IMR-90 (cell line): ENCODE measurements around the gene SYPL2.

ENCODE experiments used
- CTCF ChIP-seq: conservative IDR thresholded peaks from 2 replicates; pipeline ENCODE4 v1.5.1; 2012; ENCODE audit warnings: mild to moderate bottlenecking, low read depth, low read length, improper control_type of control experiment
- TF ChIP-seq, protein P1 (sequence below): fragments of 150-350 bp; IDR thresholded peaks from 2 replicates; pipeline ENCODE4 v1.6.1; 2017; ENCODE audit warnings: mild to moderate bottlenecking, antibody characterized with exemption, low read length, low read depth

DNA sequence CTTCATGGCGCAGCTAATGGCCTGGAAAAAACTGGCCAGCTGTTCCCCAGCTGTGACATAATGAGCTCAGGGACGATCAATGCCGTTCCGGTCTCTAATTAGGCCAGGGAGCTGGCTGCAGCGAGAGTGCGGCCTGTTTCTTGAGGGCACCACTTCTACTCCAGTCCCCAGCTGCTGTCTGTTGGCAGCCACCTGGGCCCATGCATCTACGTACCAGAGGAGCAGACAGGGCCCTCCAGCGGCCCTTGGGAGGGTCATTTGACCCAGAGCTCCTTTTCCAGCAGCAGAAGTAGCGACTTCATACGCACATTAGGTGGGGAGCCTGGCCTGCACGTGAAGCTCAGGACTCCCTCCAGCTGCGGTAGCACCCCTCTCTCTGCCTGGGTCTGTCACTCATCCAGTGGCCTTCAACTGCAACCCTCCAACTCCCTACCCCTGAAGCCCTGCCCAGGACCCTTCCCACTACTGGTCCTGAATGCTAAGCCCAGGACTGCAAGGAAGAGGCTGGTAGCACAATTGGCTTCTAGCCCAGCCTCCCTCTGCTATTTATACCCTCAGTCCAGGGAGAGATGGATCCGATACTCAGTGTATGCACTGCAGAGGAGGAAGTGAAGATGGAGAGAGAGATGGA is 64.2 kb downstream of the SYPL2 start:
- no peak for TF ChIP-seq CTCF
- TF ChIP-seq, protein P1, sequence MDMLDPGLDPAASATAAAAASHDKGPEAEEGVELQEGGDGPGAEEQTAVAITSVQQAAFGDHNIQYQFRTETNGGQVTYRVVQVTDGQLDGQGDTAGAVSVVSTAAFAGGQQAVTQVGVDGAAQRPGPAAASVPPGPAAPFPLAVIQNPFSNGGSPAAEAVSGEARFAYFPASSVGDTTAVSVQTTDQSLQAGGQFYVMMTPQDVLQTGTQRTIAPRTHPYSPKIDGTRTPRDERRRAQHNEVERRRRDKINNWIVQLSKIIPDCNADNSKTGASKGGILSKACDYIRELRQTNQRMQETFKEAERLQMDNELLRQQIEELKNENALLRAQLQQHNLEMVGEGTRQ, result no peak
